ENCODE data around the gene POTEE.
A peak's percentile ranks its signal among the peaks of the same experiment; 100 is the strongest.
"Not testable (repeated sequence)": the region's sequence is repeated elsewhere in the genome, so short reads cannot be mapped to it uniquely, and the experiment has no call there.

POTEE gene

GRCh38 chr2:131209030-131209772, at the start of gene POTEE:
Gene POTEE, plus strand, starts transcription at chr2:131209536. Its CDS starts 8,867 bp downstream, at chr2:131218403.
- DNase-seq, result not testable (repeated sequence)

- not testable (repeated sequence) for DNase-seq
Observed at GRCh38 chr2:131165562-131165961, 43.8 kb upstream of the POTEE start.

GRCh38 chr2:131168538-131168937, 40.8 kb upstream of the POTEE start:
- DNase-seq, result no peak

- not testable (repeated sequence) for DNase-seq
Observed at GRCh38 chr2:131178050-131178449, 31.3 kb upstream of the POTEE start.

- DNase-seq, result not testable (repeated sequence)
Observed at GRCh38 chr2:131178721-131179418, 30.5 kb upstream of the POTEE start.

GRCh38 chr2:131181451-131181850, 27.9 kb upstream of the POTEE start:
- DNase-seq, result not testable (repeated sequence)

- peak; percentile 3 for DNase-seq
Observed at GRCh38 chr2:131193421-131193820, 15.9 kb upstream of the POTEE start.

- DNase-seq, result peak; percentile 17
Observed at GRCh38 chr2:131196186-131196585, 13.2 kb upstream of the POTEE start.

GRCh38 chr2:131201098-131201497, 8.2 kb upstream of the POTEE start:
- DNase-seq, result no peak

- not testable (repeated sequence) for DNase-seq
Observed at GRCh38 chr2:131207839-131208238, 1.5 kb upstream of the POTEE start.

- DNase-seq, result not testable (repeated sequence)
Observed at GRCh38 chr2:131209773-131210104, 403 bp downstream of the POTEE start.

GRCh38 chr2:131210434-131211211, 1.3 kb downstream of the POTEE start:
- DNase-seq, result not testable (repeated sequence)

GRCh38 chr2:131217238-131217986, 8.1 kb downstream of the POTEE start:
- not testable (repeated sequence) for DNase-seq

GRCh38 chr2:131235543-131236449, 26.5 kb downstream of the POTEE start:
- DNase-seq, result peak; percentile 0

Measured in hematopoietic multipotent progenitor cell treated with erythropoietin and hydrocortisone succinate and interleukin-3 and kit ligand, for 6 days (in vitro differentiated cells).